Endodermal cell (in vitro differentiated cells): Measurements from ENCODE around the gene EPS8L2. TPM values are rescaled to one million over a fixed set of nuclear protein-coding genes. Genes with fewer than 3 reads are reported as not detected.
"Not testable (repeated sequence)": the region's sequence is repeated elsewhere in the genome, so short reads cannot be mapped to it uniquely, and the experiment has no call there.

Experiments used
- DNase-seq: peaks from one replicate; pipeline ENCODE4 v3.0.0-alpha.2; 2017
- H3K27ac ChIP-seq: 2 replicates; pipeline ENCODE4 v1.5.1; 2013; ENCODE audit warnings: mild to moderate bottlenecking, low read depth, low read length, moderate library complexity
- H3K27me3 ChIP-seq: 2 replicates; pipeline ENCODE4 v1.6.1; 2013; ENCODE audit warnings: mild to moderate bottlenecking, low read length, moderate library complexity; ENCODE audit not compliant: insufficient read depth, control insufficient read depth, poor library complexity, severe bottlenecking
- H3K36me3 ChIP-seq: 2 replicates; pipeline ENCODE4 v1.7.0; 2013; ENCODE audit warnings: mild to moderate bottlenecking, low read length, moderate library complexity; ENCODE audit not compliant: control insufficient read depth, insufficient read depth
- H3K4me1 ChIP-seq: one replicate; pipeline ENCODE4 v1.7.0; 2013; ENCODE audit warnings: low read length; ENCODE audit not compliant: control insufficient read depth, insufficient read depth
- H3K4me3 ChIP-seq: 2 replicates; pipeline ENCODE4 v1.5.1; 2013; ENCODE audit warnings: mild to moderate bottlenecking, low read length, moderate library complexity
- H3K9ac ChIP-seq: 2 replicates; pipeline ENCODE4 v1.6.1; 2013; ENCODE audit warnings: mild to moderate bottlenecking, low read length, moderate library complexity; ENCODE audit not compliant: poor library complexity, severe bottlenecking; ENCODE audit errors: extremely low read depth
- H3K9me3 ChIP-seq: 2 replicates; pipeline ENCODE4 v1.6.1; 2013; ENCODE audit warnings: mild to moderate bottlenecking, low read length, moderate library complexity; ENCODE audit not compliant: control insufficient read depth
- H3K27ac Mint-ChIP-seq: 2 replicates; pipeline ENCODE4 v1.8.0; 2020; ENCODE audit warnings: mixed read lengths
- H3K27me3 Mint-ChIP-seq: 2 replicates; pipeline ENCODE4 v1.8.0; 2021; ENCODE audit warnings: mild to moderate bottlenecking, mixed read lengths; ENCODE audit not compliant: insufficient read depth
- H3K36me3 Mint-ChIP-seq: 2 replicates; pipeline ENCODE4 v1.8.0; 2020; ENCODE audit warnings: low read depth, mixed read lengths
- H3K4me1 Mint-ChIP-seq: 2 replicates; pipeline ENCODE4 v1.8.0; 2020; ENCODE audit warnings: mixed read lengths
- H3K4me3 Mint-ChIP-seq: 2 replicates; pipeline ENCODE4 v1.8.0; 2020; ENCODE audit warnings: mild to moderate bottlenecking, moderate library complexity, mixed read lengths
- H3K9me3 Mint-ChIP-seq: 2 replicates; pipeline ENCODE4 v1.8.0; 2020; ENCODE audit warnings: mild to moderate bottlenecking, mixed read lengths
- WGBS, 2 experiments: methylation state at CpG; one replicate each; pipeline versions ENCODE4 v1.1.5 to v1.1.7; 2013; ENCODE audit warnings: missing lambda C conversion rate in 2 of 2, mixed read lengths in 1 of 2; ENCODE audit not compliant: insufficient coverage in 1 of 2, insufficient read length in 1 of 2; 5-methylcytosine and 5-hydroxymethylcytosine counted together
- total RNA-seq, 2 donors: library from RNA; stranded (reverse); fragmentation: NEBNext Ultra II Directional in 1 of 2; extraction: Animal tissue kit (Norgen Biotek cat#: 25700) in 1 of 2; gene quantifications; 2 replicates in 1 of 2; 3 replicates in 1 of 2; pipeline ENCODE4 v1.2.1, GENCODE V29; 2021
- TF ChIP-seq, protein P1 (sequence below): fragments of 200-600 bp; sonication (generic); conservative IDR thresholded peaks from 2 replicates; pipeline ENCODE4 v1.5.0; 2021; ENCODE audit warnings: antibody characterized with exemption, mild to moderate bottlenecking

EPS8L2 gene
- total RNA-seq, 2 donors from 2014 or later = 26.2 to 28.0 TPM

DNA sequence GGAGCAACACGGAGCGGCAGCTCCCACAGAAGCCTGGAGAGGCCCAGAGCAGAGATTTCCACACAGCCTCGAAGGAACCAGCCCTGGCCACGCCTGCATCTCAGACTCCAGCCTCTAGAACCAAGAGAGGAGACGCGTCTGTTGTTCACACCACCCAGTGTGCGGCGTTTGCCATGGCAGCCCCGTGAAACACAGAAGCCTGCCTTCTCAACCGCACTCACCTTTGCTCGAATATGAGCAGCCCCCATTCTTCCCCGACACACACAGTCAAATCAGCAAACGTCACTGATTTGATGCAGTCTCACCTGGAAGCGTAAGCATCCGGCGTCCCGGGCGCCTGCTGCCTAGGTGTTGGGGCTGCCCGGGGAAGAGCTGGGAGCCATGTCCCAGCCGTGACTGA, 27.0 kb downstream of the EPS8L2 start:
- peaks cover 14% of the 10 kb centered on the region for H3K9me3 Mint-ChIP-seq
- no peaks in the 10 kb centered on the region for H3K36me3 ChIP-seq
- peaks cover 12% of the 10 kb centered on the region for H3K27me3 Mint-ChIP-seq
- no peak overlapping the region for H3K4me3 Mint-ChIP-seq
- H3K4me1 ChIP-seq = no peaks in the 10 kb centered on the region
- H3K9me3 ChIP-seq = no peaks in the 10 kb centered on the region
- H3K36me3 Mint-ChIP-seq = peaks cover 3% of the 10 kb centered on the region
- DNase-seq = no peak
- no peak overlapping the region for H3K9ac ChIP-seq
- H3K27ac Mint-ChIP-seq = no peak overlapping the region
- H3K27ac ChIP-seq = no peak overlapping the region
- TF ChIP-seq, protein P1, sequence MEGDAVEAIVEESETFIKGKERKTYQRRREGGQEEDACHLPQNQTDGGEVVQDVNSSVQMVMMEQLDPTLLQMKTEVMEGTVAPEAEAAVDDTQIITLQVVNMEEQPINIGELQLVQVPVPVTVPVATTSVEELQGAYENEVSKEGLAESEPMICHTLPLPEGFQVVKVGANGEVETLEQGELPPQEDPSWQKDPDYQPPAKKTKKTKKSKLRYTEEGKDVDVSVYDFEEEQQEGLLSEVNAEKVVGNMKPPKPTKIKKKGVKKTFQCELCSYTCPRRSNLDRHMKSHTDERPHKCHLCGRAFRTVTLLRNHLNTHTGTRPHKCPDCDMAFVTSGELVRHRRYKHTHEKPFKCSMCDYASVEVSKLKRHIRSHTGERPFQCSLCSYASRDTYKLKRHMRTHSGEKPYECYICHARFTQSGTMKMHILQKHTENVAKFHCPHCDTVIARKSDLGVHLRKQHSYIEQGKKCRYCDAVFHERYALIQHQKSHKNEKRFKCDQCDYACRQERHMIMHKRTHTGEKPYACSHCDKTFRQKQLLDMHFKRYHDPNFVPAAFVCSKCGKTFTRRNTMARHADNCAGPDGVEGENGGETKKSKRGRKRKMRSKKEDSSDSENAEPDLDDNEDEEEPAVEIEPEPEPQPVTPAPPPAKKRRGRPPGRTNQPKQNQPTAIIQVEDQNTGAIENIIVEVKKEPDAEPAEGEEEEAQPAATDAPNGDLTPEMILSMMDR = no peak
- 95 to 97% methylated on average over 16 to 20 of the region's 20 CpGs for WGBS, 2 experiments
- H3K27me3 ChIP-seq = no peaks in the 10 kb centered on the region
- H3K4me1 Mint-ChIP-seq = no peaks in the 10 kb centered on the region
- no peak overlapping the region for H3K4me3 ChIP-seq

- not testable (repeated sequence) for H3K4me1 ChIP-seq, H3K9ac ChIP-seq, H3K9me3 ChIP-seq, H3K4me1 Mint-ChIP-seq, H3K27me3 ChIP-seq, H3K27ac Mint-ChIP-seq, H3K27ac ChIP-seq, H3K4me3 ChIP-seq, H3K36me3 Mint-ChIP-seq, DNase-seq, H3K4me3 Mint-ChIP-seq, H3K36me3 ChIP-seq
- Mint-ChIP-seq H3K27me3 (peaks cover 12% of the 10 kb centered on the region), H3K9me3 (peaks cover 14% of the 10 kb centered on the region)
- 95% methylated on average over 10 of the region's 26 CpGs; no CpG with 5 or more reads in 1 of the 2 experiments for WGBS, 2 experiments
Measured at GRCh38 chr11:734541-734940, 28.5 kb downstream of the EPS8L2 start.

DNA sequence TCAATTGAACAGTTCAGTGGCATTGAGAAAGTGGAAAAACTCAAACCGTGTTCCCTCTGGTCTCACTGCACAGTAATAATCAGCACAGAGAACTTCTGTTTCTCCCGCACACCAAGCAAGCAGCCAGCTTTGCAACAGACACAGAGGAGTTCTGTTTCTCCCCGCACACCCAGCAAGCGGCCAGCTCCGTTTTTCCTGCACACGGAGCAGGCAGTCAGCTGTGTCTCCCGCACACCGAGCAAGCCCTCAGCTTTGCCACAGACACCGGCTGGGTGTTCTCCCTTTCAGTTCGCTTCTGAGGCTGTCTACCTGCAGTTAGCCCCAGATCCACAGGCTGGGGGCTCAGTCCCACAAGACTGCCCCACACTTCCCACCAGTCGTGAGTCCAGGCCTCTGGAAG, 31.3 kb downstream of the EPS8L2 start:
- Mint-ChIP-seq H3K27ac (no peak overlapping the region), H3K36me3 (peaks cover 3% of the 10 kb centered on the region), H3K9me3 (peaks cover 14% of the 10 kb centered on the region), H3K4me3 (no peak overlapping the region), H3K4me1 (no peaks in the 10 kb centered on the region), H3K27me3 (peaks cover 12% of the 10 kb centered on the region)
- Histone ChIP-seq H3K9ac (no peak overlapping the region), H3K27me3 (no peaks in the 10 kb centered on the region), H3K27ac (peak overlapping the region; percentile 38), H3K4me1 (peaks cover 1% of the 10 kb centered on the region), H3K4me3 (no peak overlapping the region), H3K9me3 (peaks cover 5% of the 10 kb centered on the region), H3K36me3 (no peaks in the 10 kb centered on the region)
- TF ChIP-seq, protein P1 = no peak
- no peak for DNase-seq
- WGBS, 2 experiments = 89 to 93% methylated on average over 10 to 11 of the region's 11 CpGs

GRCh38 chr11:737899-738298, 31.9 kb downstream of the EPS8L2 start:
- not testable (repeated sequence) for H3K27ac ChIP-seq, H3K4me3 ChIP-seq, H3K36me3 ChIP-seq, H3K9ac ChIP-seq, H3K4me3 Mint-ChIP-seq, H3K36me3 Mint-ChIP-seq, H3K27me3 ChIP-seq, H3K4me1 ChIP-seq, H3K9me3 ChIP-seq, H3K4me1 Mint-ChIP-seq, DNase-seq, H3K27ac Mint-ChIP-seq
- peaks cover 12% of the 10 kb centered on the region for H3K27me3 Mint-ChIP-seq
- peaks cover 14% of the 10 kb centered on the region for H3K9me3 Mint-ChIP-seq
- 81 to 88% methylated on average over 9 to 10 of the region's 10 CpGs for WGBS, 2 experiments
